ENCODE measurements around the gene ZNF496.
"Not testable (repeated sequence)": the region's sequence is repeated elsewhere in the genome, so short reads cannot be mapped to it uniquely, and the experiment has no call there.

The ZNF496 gene

DNA sequence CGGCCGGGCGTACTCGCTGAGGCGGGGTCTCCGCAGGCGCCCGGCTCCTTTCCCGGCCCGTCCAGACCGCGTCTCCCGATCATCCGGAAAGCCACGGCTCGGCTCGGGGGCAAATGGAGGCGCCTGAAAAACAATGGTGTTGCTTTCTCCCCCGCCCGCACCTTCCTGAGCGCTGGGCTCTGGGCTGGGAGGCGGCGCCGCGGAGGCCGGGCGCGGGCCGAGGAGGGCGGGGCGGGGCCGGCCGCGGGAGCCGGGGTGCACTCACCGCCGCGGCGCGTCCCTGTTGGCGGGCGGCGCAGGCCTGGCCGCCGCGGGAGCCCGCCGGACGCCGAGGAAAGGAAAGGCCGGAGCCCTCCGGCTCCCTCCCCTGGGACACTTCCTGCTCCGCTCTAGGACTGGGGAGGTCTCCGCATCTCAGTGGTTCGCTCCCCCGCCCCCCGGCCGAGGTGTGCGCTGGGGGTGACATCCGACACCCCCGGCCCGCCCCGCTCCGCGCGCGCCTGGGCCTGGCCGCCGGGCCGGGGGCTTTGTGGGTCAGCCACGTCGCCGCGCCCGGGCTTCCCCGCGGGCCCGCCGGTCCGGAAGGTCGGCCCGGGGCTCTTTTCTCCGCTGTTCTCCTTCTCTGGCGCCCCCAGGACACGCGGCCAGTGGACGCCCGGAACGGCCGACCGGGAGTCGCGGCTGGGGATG lies at the start of gene ZNF496:
TSS of gene ZNF496 (minus strand) at position 343 of the 690 bp plus-strand sequence. CDS start 2,289 bp downstream, outside the sequence.
- DNase-seq (ENCODE audit: low read depth): peak; percentile 63
- TF ChIP-seq, protein P1, sequence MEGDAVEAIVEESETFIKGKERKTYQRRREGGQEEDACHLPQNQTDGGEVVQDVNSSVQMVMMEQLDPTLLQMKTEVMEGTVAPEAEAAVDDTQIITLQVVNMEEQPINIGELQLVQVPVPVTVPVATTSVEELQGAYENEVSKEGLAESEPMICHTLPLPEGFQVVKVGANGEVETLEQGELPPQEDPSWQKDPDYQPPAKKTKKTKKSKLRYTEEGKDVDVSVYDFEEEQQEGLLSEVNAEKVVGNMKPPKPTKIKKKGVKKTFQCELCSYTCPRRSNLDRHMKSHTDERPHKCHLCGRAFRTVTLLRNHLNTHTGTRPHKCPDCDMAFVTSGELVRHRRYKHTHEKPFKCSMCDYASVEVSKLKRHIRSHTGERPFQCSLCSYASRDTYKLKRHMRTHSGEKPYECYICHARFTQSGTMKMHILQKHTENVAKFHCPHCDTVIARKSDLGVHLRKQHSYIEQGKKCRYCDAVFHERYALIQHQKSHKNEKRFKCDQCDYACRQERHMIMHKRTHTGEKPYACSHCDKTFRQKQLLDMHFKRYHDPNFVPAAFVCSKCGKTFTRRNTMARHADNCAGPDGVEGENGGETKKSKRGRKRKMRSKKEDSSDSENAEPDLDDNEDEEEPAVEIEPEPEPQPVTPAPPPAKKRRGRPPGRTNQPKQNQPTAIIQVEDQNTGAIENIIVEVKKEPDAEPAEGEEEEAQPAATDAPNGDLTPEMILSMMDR (IDR thresholded peaks at IDR 0.05; ENCODE audit: low read depth, low read length, missing control alignments): no peak
- H3K4me3 ChIP-seq (ENCODE audit: low read depth, low read length): peak within 1 kb of the TSS; percentile 92
- in situ Hi-C loops (cut with HindIII; ENCODE audit: low sequenced_read_pairs): no loop called here

DNA sequence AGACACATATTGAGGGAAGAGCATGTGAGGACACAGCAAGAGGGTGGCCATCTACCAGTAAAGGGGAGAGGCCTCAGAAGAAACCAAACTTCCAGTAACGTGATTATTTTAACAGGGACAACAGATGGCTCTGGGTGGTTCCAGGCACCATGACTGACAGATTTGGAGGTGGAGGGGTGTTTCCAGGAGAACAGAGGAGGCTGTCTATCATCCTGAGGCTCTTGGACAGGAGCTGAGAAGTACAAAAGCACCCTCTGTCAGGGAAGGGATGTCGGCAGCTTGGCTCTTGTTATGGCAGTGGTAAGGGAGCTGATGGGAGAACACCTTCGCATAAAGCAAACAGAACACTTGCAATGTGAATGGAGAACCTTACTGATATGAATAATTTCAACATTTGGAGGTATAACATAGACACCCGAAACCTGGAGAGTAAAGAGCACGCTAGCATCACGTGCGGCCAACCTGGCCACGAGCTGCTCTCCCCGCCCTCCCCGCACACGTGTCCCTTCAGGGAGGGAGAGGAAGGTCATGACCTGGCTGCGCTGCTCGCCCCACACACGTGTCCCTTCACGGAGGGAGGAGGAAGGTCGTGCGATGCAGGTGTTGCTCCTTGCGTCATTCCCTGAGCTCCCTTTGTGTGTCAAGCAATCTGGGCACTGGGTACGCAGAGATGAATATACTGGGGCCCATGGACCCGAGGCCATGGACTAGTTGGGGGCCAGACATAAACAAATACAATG lies 46.8 kb upstream of the ZNF496 start:
- in situ Hi-C loops (cut with HindIII; ENCODE audit: low sequenced_read_pairs): no loop called here
- DNase-seq (ENCODE audit: low read depth): no peak
- no peak overlapping the region for H3K4me3 ChIP-seq (ENCODE audit: low read depth, low read length)
- TF ChIP-seq, protein P1 (IDR thresholded peaks at IDR 0.05; ENCODE audit: low read depth, low read length, missing control alignments): no peak

DNA sequence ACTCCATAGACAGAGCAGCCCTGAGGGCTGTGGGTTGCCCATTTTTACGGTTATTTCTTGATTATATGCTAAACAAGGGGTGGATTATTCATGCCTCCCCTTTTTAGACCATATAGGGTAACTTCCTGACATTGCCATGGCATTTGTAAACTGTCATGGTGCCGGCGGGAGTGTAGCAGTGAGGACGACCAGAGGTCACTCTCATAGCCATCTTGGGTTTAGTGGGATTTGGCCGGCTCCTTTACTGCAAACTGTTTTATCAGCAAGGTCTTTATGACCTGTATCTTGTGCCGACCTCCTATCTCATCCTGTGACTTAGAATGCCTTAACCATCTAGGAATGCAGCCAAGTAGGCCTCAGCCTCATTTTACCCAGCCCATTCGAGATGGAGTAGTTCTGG lies 46.0 kb upstream of the ZNF496 start:
- DNase-seq (ENCODE audit: low read depth); H3K4me3 ChIP-seq (ENCODE audit: low read depth, low read length); in situ Hi-C loops (cut with HindIII; ENCODE audit: low sequenced_read_pairs): not testable (repeated sequence)

DNA sequence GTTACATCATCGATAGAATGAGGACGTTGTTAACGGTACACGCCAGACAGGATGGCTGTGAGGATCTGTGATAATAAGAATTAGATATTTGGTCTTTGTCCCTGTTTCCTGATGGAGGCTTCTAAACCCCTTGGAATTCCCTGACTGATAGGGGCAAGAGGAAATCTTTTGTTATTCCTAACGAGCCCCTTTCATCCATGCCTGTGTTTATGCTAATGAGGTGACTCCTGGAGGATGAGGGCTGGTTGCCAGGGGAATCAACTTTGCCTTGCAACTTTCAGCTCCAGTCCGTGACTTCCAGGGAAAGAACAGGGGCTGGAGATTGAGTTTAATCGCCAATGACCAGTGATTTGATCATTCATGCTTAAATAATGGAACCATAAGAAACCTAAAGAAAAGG lies 45.0 kb upstream of the ZNF496 start:
- in situ Hi-C loops (cut with HindIII; ENCODE audit: low sequenced_read_pairs): no loop called here
- no peak for DNase-seq (ENCODE audit: low read depth)
- H3K4me3 ChIP-seq (ENCODE audit: low read depth, low read length): no peak overlapping the region
- TF ChIP-seq, protein P1 (IDR thresholded peaks at IDR 0.05; ENCODE audit: low read depth, low read length, missing control alignments): no peak

DNA sequence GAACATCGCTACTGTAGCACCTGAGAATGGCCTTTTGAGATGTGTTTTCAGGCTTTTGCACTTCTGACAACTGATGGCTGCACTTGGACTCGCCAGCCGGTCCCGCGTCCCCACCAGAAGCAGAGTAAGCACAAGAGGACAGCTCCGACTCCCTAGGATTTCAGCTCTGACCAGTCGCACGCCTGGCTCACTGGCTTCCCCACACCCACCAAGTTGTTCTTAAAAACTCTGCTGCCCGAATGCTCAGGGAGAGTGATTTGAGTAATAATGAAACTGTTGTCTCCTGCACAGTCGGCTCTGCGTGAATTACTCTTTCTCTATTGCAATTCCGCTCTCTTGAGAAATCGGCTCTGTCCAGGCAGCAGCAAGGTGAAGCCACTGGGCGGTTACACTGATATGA lies 44.1 kb upstream of the ZNF496 start:
- TF ChIP-seq, protein P1 (IDR thresholded peaks at IDR 0.05; ENCODE audit: low read depth, low read length, missing control alignments): no peak
- H3K4me3 ChIP-seq (ENCODE audit: low read depth, low read length): no peak overlapping the region
- no peak for DNase-seq (ENCODE audit: low read depth)
- in situ Hi-C loops (cut with HindIII; ENCODE audit: low sequenced_read_pairs): no loop called here

DNA sequence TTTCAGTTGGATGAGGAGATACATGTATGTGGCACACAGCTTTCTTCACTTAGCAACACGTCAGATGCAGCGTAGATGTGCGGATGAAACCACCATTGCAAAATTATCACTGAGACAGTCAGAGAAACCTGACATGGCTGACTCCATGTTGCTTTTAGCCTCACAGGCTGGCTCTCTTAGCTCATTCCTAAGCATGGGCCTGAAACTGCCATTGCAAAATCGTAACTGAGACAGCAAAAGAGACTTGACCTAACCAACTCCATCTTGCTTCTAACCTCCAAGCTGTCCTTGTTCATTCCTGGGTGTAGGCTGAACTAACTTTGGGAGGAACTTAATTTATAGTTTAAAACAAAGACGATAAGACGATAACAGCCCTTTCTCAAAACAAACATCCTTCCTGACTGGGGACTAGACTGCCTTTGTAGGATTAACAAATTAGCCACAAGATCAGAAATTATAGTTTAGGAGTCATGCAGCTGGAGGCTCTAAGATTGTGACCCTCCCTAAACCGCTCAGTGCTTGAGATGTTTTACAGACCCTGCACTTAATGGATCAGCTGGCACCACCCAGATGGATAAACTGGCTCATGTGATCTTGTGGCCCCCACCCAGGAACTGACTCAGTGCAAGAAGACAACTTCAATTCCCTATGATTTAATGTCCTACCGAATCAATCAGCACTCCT lies 43.1 kb upstream of the ZNF496 start:
- H3K4me3 ChIP-seq (ENCODE audit: low read depth, low read length); DNase-seq (ENCODE audit: low read depth); in situ Hi-C loops (cut with HindIII; ENCODE audit: low sequenced_read_pairs): not testable (repeated sequence)

DNA sequence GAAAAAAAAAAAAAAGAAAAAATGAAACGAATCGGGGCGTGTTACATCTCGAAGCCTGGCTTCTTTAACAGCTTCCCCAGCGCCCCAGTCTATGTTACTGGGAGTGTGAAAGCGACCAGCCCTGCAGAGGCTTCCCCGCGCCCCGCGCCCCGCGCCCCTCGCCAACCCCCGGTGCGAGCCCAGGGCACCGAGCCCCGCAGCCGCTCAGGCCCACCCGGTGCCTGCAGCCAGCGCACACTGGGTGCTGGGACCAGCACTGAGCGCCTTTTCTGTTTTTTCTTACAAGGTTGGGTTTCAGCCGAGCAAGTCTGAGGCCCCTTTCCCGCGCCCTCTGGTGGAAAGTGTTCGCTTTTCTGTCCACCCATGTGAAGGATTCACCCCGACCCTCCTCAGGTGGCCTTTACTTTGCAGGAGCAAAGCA lies 42.1 kb upstream of the ZNF496 start:
- DNase-seq (ENCODE audit: low read depth): no peak
- TF ChIP-seq, protein P1 (IDR thresholded peaks at IDR 0.05; ENCODE audit: low read depth, low read length, missing control alignments): peak; percentile 45
- H3K4me3 ChIP-seq (ENCODE audit: low read depth, low read length): no peak overlapping the region
- in situ Hi-C loops (cut with HindIII; ENCODE audit: low sequenced_read_pairs): no loop called here

All from astrocyte of the cerebellum (primary cell).